Mononuclear cell (primary cell): Measurements from ENCODE around the gene SLCO2B1. TPM values are rescaled to one million over a fixed set of nuclear protein-coding genes. Genes with fewer than 3 reads are reported as not detected.

Experiments
- H3K27me3 ChIP-seq: 2 replicates; pipeline ENCODE4 v1.6.0; 2011; ENCODE audit warnings: low read length, control low read depth; ENCODE audit not compliant: insufficient read depth
- H3K4me1 ChIP-seq: 2 replicates; pipeline ENCODE4 v1.5.1; 2011; ENCODE audit warnings: mild to moderate bottlenecking, low read length, control low read depth; ENCODE audit not compliant: insufficient read depth
- H3K4me3 ChIP-seq: 2 replicates; pipeline ENCODE4 v1.5.1; 2011; ENCODE audit warnings: mild to moderate bottlenecking, low read length, moderate library complexity
- H3K9me3 ChIP-seq: 2 replicates; pipeline ENCODE4 v1.5.1; 2011; ENCODE audit warnings: low read depth, mild to moderate bottlenecking, control low read depth, low read length
- total RNA-seq: library from RNA; depleted of rRNA; stranded (reverse); fragments of >200 nt; gene quantifications from one replicate; pipeline ENCODE4 v1.2.3, GENCODE V29; 2012

Gene SLCO2B1
- total RNA-seq, 1 donor = not detected

DNA sequence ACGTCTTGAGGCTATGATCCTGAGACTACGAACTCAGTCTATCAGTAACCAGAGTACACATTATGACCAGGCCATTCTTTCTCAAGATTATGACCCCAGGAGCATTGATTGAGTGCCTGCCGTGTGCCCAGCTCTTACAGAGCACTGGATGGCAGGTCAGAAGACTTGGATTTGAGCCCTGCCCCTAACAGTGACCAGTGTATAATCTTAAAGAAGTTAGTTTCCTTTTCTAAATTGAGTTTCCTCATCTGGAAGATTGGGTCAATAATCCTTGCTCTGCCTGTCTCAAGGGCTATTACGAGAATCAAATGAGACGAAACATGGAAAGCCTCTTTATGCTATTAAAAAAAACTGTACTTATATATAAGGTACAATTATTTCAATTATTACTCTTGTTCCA lies 38.2 kb downstream of the SLCO2B1 start:
- Histone ChIP-seq H3K9me3 (no peaks in the 10 kb centered on the region), H3K27me3 (no peaks in the 10 kb centered on the region), H3K4me1 (no peaks in the 10 kb centered on the region), H3K4me3 (no peak overlapping the region)

DNA sequence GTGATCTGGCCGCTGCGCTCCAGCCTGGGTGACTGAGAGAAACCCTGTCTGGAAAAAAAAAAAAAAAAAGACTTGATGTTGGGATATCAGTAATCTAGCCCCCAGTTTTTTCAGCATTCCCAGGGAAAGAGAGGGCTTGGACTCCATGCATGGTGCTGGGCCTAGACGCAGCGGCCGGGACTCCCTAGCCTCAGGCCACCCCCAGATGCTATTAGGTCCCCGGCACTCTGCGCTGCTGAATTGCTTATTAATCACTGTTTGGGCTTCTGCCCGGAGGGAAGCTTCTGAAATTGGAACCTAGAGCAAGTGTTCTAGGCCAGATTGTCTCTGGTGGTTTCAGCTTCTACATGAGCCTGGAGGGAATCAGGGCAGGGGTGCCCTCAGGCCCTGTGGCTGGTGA lies 39.0 kb downstream of the SLCO2B1 start:
- Histone ChIP-seq H3K9me3 (no peaks in the 10 kb centered on the region), H3K27me3 (no peaks in the 10 kb centered on the region)

DNA sequence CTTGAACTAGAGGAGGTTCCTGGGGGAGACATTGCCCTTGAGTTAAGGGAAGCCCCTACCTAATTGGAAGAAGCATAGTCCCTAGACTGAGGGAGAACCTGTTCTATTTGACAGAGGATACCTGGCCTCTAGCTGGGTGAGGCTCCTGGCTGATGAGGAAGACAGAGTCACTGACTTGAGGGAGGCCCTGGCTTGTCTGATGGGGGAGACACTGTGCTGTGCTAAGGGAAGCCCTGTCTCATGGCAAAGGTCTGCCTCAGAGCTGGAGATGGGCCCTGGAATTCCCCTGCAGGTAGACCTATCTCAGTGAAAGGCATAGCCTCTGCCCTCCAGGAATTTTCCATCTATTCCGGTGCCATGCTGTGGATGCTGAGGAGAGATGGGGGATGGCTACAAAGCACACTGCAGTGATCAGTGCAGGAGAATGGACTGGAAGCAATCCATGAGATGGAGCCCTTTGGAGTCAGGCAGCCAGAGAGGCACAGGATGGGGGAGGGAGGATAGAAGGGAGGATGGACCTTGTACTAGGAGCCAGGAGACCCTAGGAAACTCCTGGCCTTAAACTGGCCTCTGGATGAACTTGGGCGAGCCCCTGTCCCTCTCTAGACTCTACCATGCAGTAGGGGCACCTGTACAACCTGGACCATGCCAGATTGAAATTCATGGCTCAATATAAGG lies 39.9 kb downstream of the SLCO2B1 start:
- Histone ChIP-seq H3K27me3 (no peaks in the 10 kb centered on the region), H3K4me1 (peaks cover 10% of the 10 kb centered on the region), H3K9me3 (no peaks in the 10 kb centered on the region), H3K4me3 (no peak overlapping the region)

More for the DNA sequence above, 39.0 kb downstream of the SLCO2B1 start:
- H3K4me3 ChIP-seq = no peak overlapping the region
- H3K4me1 ChIP-seq = peaks cover 2% of the 10 kb centered on the region

DNA sequence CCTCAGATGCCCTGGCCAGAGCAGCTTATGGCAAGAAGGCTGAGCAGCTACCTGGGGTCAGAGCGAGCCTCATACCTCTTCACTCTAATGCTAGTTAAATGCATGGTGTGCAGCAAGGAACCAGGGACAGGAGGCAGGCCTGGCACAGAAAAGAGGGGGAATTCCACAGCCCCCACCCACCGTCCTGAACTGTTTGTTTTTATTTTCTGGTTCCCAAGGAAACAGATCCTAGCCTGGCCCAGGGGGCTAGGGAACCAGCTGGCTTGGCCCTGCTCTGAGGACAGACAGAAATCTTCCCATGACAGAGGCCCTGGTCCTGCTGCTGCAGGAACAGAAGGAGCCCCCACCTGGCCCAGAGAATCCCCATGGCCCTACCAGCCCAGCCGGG lies 40.4 kb downstream of the SLCO2B1 start:
- H3K4me1 ChIP-seq = peaks cover 11% of the 10 kb centered on the region
- H3K9me3 ChIP-seq = no peaks in the 10 kb centered on the region
- no peak overlapping the region for H3K4me3 ChIP-seq

DNA sequence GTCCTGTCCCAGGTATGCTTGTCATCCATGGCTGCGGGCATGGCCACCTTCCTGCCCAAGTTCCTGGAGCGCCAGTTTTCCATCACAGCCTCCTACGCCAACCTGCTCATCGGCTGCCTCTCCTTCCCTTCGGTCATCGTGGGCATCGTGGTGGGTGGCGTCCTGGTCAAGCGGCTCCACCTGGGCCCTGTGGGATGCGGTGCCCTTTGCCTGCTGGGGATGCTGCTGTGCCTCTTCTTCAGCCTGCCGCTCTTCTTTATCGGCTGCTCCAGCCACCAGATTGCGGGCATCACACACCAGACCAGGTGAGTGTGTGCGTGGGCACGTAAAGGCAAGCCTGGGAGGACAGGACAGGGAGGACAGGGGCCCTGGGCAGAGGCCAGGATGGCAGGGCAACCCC lies 42.4 kb downstream of the SLCO2B1 start:
- Histone ChIP-seq H3K27me3 (no peaks in the 10 kb centered on the region), H3K9me3 (no peaks in the 10 kb centered on the region), H3K4me3 (no peak overlapping the region), H3K4me1 (peaks cover 11% of the 10 kb centered on the region)

More for the DNA sequence above, 40.4 kb downstream of the SLCO2B1 start:
- H3K27me3 ChIP-seq = no peaks in the 10 kb centered on the region

DNA sequence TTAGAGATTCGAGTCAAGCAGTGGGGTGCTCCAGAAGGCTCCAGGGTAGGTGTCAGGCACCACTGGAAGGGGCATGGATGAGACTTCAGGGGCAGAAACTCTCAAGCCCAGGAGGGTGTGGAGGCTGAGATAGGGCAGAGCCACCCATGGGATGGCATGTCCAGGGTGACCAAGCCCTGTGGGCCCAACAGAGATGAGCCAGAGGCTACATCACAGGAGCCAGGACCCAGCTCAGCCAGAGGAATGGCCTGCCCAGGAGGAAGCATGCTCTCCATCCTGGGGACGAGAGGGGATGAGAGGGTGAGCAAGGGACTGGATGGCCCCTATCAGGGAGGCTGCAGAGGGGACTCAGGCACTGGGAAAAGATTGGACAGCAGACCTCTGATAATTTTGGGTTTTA lies 42.8 kb downstream of the SLCO2B1 start:
- H3K4me3 ChIP-seq = no peak overlapping the region
- no peaks in the 10 kb centered on the region for H3K27me3 ChIP-seq
- H3K4me1 ChIP-seq = peaks cover 11% of the 10 kb centered on the region
- no peaks in the 10 kb centered on the region for H3K9me3 ChIP-seq

DNA sequence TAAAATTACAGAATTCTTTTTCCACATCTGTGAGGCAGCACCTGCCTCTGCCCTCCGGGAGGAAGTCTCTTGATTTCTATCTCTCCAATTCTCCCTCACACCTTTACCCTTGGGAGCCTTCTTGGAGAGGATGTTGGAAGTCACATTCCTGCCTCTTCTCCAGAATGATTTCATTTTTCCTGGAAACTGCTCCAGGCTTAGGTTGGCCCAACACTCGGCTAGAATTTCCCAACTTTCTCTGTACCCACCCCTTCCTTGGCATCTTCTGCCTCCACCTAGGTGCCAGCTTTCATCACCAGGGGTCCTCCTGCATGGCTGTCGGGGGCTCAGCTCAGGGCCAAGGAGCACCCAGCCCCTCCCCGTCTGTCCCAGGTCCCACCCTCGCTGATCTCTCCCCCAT lies 43.2 kb downstream of the SLCO2B1 start:
- peaks cover 11% of the 10 kb centered on the region for H3K4me1 ChIP-seq
- no peak overlapping the region for H3K4me3 ChIP-seq
- H3K9me3 ChIP-seq = no peaks in the 10 kb centered on the region
- H3K27me3 ChIP-seq = no peaks in the 10 kb centered on the region

DNA sequence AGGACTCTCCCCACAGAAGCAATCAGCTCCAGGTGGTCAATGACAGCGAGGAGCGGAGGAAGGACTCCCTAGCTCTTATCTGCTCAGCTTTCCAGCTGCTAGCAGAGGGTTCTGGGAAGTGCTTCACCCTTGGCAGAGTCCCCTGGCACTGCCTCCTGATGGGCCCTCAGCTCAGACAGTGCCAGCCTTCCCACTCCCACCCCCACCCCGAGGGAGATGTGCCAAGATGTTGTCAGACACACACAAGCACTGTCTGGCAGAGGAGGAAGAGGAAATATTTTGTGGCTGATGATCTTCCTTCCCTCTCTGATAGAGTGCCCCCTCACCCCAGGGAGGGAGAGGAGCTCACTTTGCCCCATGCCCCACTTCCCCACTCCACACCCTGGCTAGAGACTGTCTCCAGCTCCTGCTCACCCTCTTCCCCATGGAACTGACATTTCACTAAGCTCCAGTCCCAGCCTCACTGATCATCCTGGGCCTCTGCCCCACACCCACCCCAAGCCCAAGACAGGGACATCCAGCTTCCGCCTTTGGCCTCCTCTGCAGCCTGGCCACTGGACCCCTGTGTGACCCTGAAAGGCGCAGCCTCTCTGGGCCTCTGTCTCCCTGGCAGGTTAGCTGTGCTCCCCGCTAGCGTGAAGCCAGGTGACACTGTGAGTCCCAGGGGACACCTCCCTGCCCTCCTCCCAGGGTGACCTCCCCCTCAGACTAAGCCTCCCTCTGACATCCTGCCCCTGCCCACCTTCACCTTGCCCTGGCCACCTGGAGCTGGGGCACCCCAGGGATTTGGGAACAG lies 44.5 kb downstream of the SLCO2B1 start:
- no peak overlapping the region for H3K4me3 ChIP-seq
- no peaks in the 10 kb centered on the region for H3K27me3 ChIP-seq
- no peaks in the 10 kb centered on the region for H3K9me3 ChIP-seq
- peaks cover 11% of the 10 kb centered on the region for H3K4me1 ChIP-seq

DNA sequence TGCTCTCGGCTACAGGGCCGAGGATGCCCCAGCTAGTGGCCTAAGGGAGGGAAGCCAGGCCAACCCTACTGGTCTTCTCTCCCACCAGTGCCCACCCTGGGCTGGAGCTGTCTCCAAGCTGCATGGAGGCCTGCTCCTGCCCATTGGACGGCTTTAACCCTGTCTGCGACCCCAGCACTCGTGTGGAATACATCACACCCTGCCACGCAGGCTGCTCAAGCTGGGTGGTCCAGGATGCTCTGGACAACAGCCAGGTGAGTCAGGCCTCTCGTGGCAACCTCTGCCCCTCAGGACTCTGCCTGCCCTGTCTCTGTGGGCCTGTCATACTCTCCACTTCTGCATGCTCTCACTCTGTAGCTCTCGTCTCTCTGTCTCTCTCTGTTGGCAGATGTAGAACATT lies 45.5 kb downstream of the SLCO2B1 start:
- H3K4me3 ChIP-seq = no peak overlapping the region
- no peaks in the 10 kb centered on the region for H3K9me3 ChIP-seq
- H3K27me3 ChIP-seq = no peaks in the 10 kb centered on the region
- H3K4me1 ChIP-seq = peaks cover 11% of the 10 kb centered on the region

DNA sequence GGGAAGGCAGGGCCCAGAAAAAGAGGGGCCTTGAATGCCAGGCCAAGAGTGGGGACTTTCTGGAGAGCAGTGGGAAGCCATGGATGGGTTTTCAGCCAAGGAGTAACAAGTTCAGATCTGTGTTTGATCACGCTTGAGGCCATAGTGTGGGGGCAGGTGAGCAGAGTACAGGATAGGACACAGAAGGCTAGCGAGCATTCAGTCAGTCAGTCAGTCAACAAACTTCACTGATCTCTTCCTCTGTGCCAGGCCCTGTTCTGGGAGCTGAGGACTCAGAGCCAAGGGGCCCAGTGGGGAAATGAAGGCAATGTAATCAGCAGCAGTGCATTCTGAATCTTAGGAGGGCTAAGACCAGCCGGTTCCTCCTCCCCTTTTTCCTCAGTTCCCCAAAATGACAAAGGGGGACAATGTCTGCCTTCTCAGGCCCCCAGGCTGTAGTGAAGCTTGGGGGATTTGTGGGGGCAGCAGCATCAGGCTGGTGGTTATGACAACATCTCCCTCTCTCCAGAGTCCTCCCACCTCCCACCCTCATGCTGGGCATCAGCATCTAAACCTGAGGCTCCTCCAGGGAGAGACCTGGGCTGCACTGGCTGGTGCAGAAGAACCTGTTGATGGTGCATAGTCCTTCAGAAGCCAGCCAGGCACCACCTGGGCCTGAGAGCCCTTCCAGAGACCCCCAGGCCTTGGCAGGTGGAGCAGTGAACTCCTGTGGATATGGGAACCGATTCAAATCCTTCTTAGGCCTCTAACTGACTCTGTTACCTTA lies 46.8 kb downstream of the SLCO2B1 start:
- Histone ChIP-seq H3K4me1 (peaks cover 11% of the 10 kb centered on the region), H3K4me3 (no peak overlapping the region), H3K27me3 (no peaks in the 10 kb centered on the region), H3K9me3 (no peaks in the 10 kb centered on the region)

DNA sequence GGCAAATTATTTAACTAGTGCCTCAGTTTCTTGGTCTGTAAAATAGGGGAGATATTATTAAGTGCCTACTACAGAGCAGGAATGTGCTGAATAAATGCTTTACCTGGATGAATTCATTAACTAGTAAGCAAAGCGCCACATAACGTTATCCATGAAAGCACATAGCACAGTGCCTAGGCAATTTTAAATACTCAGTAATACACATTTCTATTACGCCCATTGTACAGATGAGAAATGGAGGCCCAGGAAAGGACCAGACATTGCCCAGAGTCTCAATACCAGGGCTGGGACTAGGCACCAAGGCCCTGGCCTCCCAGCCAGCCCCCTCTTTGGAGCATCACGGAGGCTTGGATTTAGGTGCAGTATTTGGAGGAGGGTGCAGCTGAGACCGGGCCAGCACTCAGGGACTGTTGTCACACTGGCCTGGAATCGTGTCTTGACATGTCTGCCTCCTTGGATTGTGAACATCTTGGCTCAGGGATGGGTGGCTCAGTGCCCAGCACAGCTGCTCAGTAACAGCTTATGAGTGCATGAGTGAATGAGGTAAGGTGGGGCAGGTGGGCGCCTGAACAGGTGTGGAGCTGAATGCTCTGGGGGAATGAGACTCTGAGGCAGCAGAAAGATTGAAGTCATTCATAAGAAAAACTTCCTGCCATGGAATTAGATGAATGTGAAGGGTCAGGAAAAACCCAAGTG lies 47.5 kb downstream of the SLCO2B1 start:
- peaks cover 11% of the 10 kb centered on the region for H3K4me1 ChIP-seq
- H3K27me3 ChIP-seq = no peaks in the 10 kb centered on the region
- no peaks in the 10 kb centered on the region for H3K9me3 ChIP-seq
- H3K4me3 ChIP-seq = no peak overlapping the region

DNA sequence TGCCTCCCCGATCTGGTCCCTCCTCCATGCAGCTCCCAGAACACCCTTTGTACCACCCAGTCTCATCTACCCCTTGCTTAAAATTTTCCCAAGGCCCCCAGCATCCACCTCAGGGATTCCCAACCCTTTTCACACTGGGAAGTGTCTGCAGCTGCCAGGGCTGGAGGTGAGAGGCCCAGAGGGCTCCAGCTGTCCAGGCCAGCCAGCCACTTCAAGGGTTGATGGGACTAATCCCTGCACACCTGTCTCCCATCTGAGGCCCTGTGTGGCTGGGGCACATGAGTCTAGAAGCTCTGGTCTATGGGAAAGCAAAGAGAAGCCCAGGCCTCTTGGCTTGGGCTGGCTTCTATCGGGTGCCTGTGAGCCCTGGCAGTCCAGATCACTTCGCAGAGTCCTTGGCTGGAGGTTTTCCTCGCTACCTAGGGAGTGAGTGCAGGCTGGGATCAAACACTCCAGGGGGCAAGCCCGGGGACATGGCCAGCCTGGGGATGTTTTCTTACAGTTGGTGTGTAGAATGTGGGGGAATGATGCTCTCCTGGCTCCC lies 48.6 kb downstream of the SLCO2B1 start:
- H3K9me3 ChIP-seq = no peaks in the 10 kb centered on the region
- H3K4me1 ChIP-seq = peaks cover 11% of the 10 kb centered on the region
- no peaks in the 10 kb centered on the region for H3K27me3 ChIP-seq
- H3K4me3 ChIP-seq = no peak overlapping the region

DNA sequence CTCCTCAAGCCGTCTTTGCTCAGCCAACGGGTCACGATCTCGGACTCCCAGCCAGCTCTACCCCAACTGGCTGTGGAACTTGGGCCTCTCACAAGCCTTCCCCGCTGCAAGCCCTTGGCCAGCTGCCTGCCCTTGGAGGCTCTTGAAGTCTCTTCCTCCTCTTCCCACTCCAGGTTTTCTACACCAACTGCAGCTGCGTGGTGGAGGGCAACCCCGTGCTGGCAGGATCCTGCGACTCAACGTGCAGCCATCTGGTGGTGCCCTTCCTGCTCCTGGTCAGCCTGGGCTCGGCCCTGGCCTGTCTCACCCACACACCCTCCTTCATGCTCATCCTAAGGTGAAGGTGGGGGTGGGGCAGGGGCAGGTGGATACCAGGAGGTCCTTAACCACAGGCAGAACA lies 49.1 kb downstream of the SLCO2B1 start:
- Histone ChIP-seq H3K4me1 (peaks cover 7% of the 10 kb centered on the region), H3K9me3 (no peaks in the 10 kb centered on the region), H3K27me3 (no peaks in the 10 kb centered on the region), H3K4me3 (no peak overlapping the region)

DNA sequence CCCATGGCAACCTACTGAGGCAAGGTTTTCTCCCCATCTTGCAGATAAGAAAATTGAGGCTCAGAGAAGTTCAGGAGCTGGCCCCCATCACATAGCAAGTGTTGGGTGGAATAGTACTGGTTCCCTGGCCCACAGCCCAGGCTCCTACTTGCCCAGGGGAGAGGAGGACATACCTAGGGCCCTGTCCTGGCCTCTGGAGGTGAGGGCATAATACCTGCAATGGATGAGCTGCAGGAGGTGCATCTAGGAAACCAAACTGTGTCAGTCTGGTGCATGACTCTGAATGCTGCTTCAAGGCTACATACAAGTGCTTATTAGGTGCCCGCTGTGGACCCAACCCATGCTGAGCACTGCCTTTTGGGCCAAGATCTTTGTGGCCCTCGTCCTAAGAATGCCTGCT lies 49.6 kb downstream of the SLCO2B1 start:
- H3K27me3 ChIP-seq = no peaks in the 10 kb centered on the region
- H3K4me3 ChIP-seq = no peak overlapping the region
- H3K4me1 ChIP-seq = peaks cover 3% of the 10 kb centered on the region
- H3K9me3 ChIP-seq = no peaks in the 10 kb centered on the region
